ENCODE results near the gene RHOT2. TPM values are rescaled to one million over a fixed set of nuclear protein-coding genes. Genes with fewer than 3 reads are reported as not detected.

The RHOT2 gene
- polyA plus RNA-seq, 3 donors, result 51.8 to 111 (median 92.9) TPM

GRCh38 chr16:629833-630248 lies 38.1 kb upstream of the RHOT2 start:
- no peak for DNase-seq (ENCODE audit: extremely low read depth in 1 of 11, low read depth in 9 of 11, low spot score in 4 of 11)

GRCh38 chr16:630249-630814 lies 37.6 kb upstream of the RHOT2 start:
- DNase-seq (ENCODE audit: extremely low read depth in 1 of 11, low read depth in 9 of 11, low spot score in 4 of 11), result no peak

GRCh38 chr16:630815-631405 lies 37.0 kb upstream of the RHOT2 start, which contains the start of gene WFIKKN1:
TSS of gene WFIKKN1 (plus strand) at chr16:630985. CDS start at chr16:631254, 269 bp downstream.
- no peak for DNase-seq (ENCODE audit: extremely low read depth in 1 of 11, low read depth in 9 of 11, low spot score in 4 of 11)

- no peak for DNase-seq (ENCODE audit: extremely low read depth in 1 of 11, low read depth in 9 of 11, low spot score in 4 of 11)
These were observed 36.0 kb upstream of the RHOT2 start for GRCh38 chr16:631808-632358.

- DNase-seq (ENCODE audit: extremely low read depth in 1 of 11, low read depth in 9 of 11, low spot score in 4 of 11), result no peak
These were observed 35.2 kb upstream of the RHOT2 start for GRCh38 chr16:632486-633335.

- no peak for DNase-seq (ENCODE audit: extremely low read depth in 1 of 11, low read depth in 9 of 11, low spot score in 4 of 11)
These were observed 34.4 kb upstream of the RHOT2 start for GRCh38 chr16:633336-634050.

- DNase-seq (ENCODE audit: extremely low read depth in 1 of 11, low read depth in 9 of 11, low spot score in 4 of 11), result no peak
These were observed 33.8 kb upstream of the RHOT2 start for GRCh38 chr16:634051-634670.

GRCh38 chr16:634996-635395 lies 32.9 kb upstream of the RHOT2 start:
- no peak for DNase-seq (ENCODE audit: extremely low read depth in 1 of 11, low read depth in 9 of 11, low spot score in 4 of 11)

- no peak for DNase-seq (ENCODE audit: extremely low read depth in 1 of 11, low read depth in 9 of 11, low spot score in 4 of 11)
These were observed 32.2 kb upstream of the RHOT2 start for GRCh38 chr16:635573-636205.

GRCh38 chr16:636206-637080 lies 31.5 kb upstream of the RHOT2 start, which contains the start of gene METTL26:
TSS of gene METTL26 (minus strand) at chr16:636305. CDS start at chr16:636290, 15 bp downstream.
- peak; percentile 77 to 92 (median 89) for DNase-seq (ENCODE audit: extremely low read depth in 1 of 11, low read depth in 9 of 11, low spot score in 4 of 11)

GRCh38 chr16:637081-638018 lies 30.6 kb upstream of the RHOT2 start:
- DNase-seq (ENCODE audit: extremely low read depth in 1 of 11, low read depth in 9 of 11, low spot score in 4 of 11), result peak in 6 of 11 donors; percentile 64 to 87 (median 76)

- no peak for DNase-seq (ENCODE audit: extremely low read depth in 1 of 11, low read depth in 9 of 11, low spot score in 4 of 11)
These were observed 29.8 kb upstream of the RHOT2 start for GRCh38 chr16:638034-638543.

GRCh38 chr16:638836-639235 lies 29.1 kb upstream of the RHOT2 start:
- DNase-seq (ENCODE audit: extremely low read depth in 1 of 11, low read depth in 9 of 11, low spot score in 4 of 11), result no peak

- DNase-seq (ENCODE audit: extremely low read depth in 1 of 11, low read depth in 9 of 11, low spot score in 4 of 11), result no peak
These were observed 27.3 kb upstream of the RHOT2 start for GRCh38 chr16:640614-641013.

GRCh38 chr16:641326-642188 lies 26.4 kb upstream of the RHOT2 start, which contains the start of gene MCRIP2:
TSS of gene MCRIP2 (plus strand) at chr16:641828. CDS start at chr16:641992, 164 bp downstream.
- peak in 1 of 11 donors; percentile 49 for DNase-seq (ENCODE audit: extremely low read depth in 1 of 11, low read depth in 9 of 11, low spot score in 4 of 11)

Data from renal cortex interstitium (tissue), 11 donors.